Measurements from ENCODE around the gene P2RX1.

Gene P2RX1

GRCh38 chr17:3884188-3884587 is 32.1 kb downstream of the P2RX1 start:
- no peak overlapping the region for H3K4me3 ChIP-seq (ENCODE audit: low read depth, low read length)
- TF ChIP-seq, protein P1, sequence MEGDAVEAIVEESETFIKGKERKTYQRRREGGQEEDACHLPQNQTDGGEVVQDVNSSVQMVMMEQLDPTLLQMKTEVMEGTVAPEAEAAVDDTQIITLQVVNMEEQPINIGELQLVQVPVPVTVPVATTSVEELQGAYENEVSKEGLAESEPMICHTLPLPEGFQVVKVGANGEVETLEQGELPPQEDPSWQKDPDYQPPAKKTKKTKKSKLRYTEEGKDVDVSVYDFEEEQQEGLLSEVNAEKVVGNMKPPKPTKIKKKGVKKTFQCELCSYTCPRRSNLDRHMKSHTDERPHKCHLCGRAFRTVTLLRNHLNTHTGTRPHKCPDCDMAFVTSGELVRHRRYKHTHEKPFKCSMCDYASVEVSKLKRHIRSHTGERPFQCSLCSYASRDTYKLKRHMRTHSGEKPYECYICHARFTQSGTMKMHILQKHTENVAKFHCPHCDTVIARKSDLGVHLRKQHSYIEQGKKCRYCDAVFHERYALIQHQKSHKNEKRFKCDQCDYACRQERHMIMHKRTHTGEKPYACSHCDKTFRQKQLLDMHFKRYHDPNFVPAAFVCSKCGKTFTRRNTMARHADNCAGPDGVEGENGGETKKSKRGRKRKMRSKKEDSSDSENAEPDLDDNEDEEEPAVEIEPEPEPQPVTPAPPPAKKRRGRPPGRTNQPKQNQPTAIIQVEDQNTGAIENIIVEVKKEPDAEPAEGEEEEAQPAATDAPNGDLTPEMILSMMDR (IDR thresholded peaks at IDR 0.05; ENCODE audit: low read depth, low read length), result no peak

DNA sequence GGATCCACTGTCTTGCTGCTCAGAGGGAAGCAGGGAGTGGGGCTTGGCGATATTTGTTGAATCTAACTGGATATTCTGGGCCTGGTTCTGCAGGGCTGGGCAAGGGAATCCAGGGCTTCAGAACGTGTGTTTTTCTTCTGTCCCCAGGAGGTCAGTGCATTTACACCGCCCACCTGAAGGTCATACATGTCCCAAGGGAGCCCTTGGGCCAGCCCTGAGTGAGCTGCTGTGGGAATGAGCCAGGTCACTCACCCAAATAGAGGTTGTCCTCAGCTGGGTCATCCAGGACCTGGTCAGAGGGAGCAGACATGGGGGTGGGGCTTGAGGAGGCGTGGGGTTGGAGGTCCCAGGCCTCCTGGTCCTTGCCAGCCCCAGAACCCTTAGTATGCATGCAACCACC is 34.0 kb downstream of the P2RX1 start:
- TF ChIP-seq, protein P1 (IDR thresholded peaks at IDR 0.05; ENCODE audit: low read depth, low read length), result no peak
- no peak overlapping the region for H3K4me3 ChIP-seq (ENCODE audit: low read depth, low read length)

- no peak overlapping the region for H3K4me3 ChIP-seq (ENCODE audit: low read depth, low read length)
- TF ChIP-seq, protein P1 (IDR thresholded peaks at IDR 0.05; ENCODE audit: low read depth, low read length), result no peak
Measured at GRCh38 chr17:3880983-3881382, 35.3 kb downstream of the P2RX1 start.

GRCh38 chr17:3879591-3880417 is 36.5 kb downstream of the P2RX1 start:
- TF ChIP-seq, protein P1 (IDR thresholded peaks at IDR 0.05; ENCODE audit: low read depth, low read length), result no peak
- H3K4me3 ChIP-seq (ENCODE audit: low read depth, low read length), result no peak overlapping the region

DNA sequence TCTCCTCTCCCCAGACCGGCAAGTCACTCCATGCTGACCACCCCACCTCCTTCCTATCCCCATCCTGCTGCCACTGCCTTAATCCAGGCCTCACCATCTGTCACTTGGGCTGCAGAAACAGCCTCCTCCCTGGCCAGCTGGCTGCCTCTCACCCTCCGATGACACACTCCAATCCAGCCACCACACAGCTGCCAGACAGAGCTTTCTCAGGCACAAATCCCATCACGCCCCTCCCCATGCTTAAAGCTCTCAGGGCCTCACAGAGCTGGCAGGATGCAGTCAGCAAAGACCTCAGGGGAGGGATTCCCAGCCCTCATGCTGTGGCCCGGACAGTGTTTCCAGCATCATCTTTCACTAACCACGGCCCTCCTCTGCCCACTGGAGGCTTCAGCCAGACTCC is 37.1 kb downstream of the P2RX1 start:
- TF ChIP-seq, protein P1 (IDR thresholded peaks at IDR 0.05; ENCODE audit: low read depth, low read length), result no peak
- H3K4me3 ChIP-seq (ENCODE audit: low read depth, low read length), result no peak overlapping the region

- TF ChIP-seq, protein P1 (IDR thresholded peaks at IDR 0.05; ENCODE audit: low read depth, low read length), result no peak
- H3K4me3 ChIP-seq (ENCODE audit: low read depth, low read length), result no peak overlapping the region
Measured at GRCh38 chr17:3877220-3877619, 39.0 kb downstream of the P2RX1 start.

GRCh38 chr17:3875317-3875716 is 40.9 kb downstream of the P2RX1 start:
- TF ChIP-seq, protein P1 (IDR thresholded peaks at IDR 0.05; ENCODE audit: low read depth, low read length), result no peak
- no peak overlapping the region for H3K4me3 ChIP-seq (ENCODE audit: low read depth, low read length)
